ENCODE data around the gene GALNT18. TPM values are rescaled to one million over a fixed set of nuclear protein-coding genes. Genes with fewer than 3 reads are reported as not detected.

Gene GALNT18
- total RNA-seq, 4 donors from 2014 or later, result 4.7 to 20.4 (median 14.1) TPM

DNA sequence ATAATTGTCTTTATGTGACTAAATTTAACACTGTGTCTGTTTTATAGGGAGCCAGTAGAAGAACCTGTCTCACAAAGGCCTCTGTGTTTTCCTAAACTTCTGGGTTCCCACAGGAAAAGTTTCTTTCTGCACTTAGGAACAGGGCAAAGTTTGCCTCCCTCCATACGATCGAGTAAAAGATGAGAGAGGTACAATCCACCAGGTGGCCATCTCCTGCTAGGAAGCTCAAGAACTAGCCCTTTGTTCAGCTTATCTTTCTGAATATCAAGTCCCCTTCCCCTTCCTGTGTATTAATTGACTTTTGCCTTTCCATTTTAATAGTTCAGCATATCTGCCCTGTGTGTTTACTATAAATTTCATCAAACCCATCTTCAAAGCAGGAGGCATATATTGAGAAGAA is 286.8 kb downstream of the GALNT18 start:
- intact Hi-C loops (cut with DNase I), result no loop called here
- Histone ChIP-seq H3K4me3 (no peak overlapping the region), H3K27me3 (no peaks in the 10 kb centered on the region), H3K36me3 (peaks cover 0 to 20% (median 0%) of the 10 kb centered on the region in 3 donors), H3K4me1 (no peaks in the 10 kb centered on the region), H3K27ac (no peak overlapping the region), H3K9me3 (no peaks in the 10 kb centered on the region)
- WGBS, 2 donors, result 68 to 85% methylated on average over 2 of the region's 2 CpGs
- TF ChIP-seq POLR2A (IDR thresholded peaks at IDR 0.05), result no peak
- TF ChIP-seq, protein P1, sequence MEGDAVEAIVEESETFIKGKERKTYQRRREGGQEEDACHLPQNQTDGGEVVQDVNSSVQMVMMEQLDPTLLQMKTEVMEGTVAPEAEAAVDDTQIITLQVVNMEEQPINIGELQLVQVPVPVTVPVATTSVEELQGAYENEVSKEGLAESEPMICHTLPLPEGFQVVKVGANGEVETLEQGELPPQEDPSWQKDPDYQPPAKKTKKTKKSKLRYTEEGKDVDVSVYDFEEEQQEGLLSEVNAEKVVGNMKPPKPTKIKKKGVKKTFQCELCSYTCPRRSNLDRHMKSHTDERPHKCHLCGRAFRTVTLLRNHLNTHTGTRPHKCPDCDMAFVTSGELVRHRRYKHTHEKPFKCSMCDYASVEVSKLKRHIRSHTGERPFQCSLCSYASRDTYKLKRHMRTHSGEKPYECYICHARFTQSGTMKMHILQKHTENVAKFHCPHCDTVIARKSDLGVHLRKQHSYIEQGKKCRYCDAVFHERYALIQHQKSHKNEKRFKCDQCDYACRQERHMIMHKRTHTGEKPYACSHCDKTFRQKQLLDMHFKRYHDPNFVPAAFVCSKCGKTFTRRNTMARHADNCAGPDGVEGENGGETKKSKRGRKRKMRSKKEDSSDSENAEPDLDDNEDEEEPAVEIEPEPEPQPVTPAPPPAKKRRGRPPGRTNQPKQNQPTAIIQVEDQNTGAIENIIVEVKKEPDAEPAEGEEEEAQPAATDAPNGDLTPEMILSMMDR (IDR thresholded peaks at IDR 0.05), result no peak
- no peak for DNase-seq

DNA sequence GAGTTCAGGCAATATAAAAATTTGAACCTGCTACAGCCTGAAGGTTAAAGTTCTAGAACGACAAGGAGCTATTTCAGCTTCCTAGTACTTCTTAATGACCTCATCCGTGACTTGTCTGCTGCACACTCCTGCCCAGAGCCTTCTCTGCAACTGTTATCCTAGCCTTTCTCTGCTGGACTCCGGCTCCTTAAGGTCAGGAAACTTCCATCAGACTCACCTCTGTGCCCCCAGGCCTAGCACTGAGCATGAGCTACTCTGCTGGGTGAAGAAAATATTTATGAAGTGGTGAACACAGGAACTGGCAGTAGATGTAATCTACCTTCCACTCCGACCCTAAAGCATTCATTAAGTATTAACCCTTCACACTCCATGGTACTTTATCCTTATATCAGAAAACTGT is 287.2 kb downstream of the GALNT18 start:
- DNase-seq, result no peak
- Histone ChIP-seq H3K4me1 (no peaks in the 10 kb centered on the region), H3K27ac (no peak overlapping the region), H3K36me3 (peaks cover 0 to 20% (median 0%) of the 10 kb centered on the region in 3 donors), H3K4me3 (no peak overlapping the region), H3K27me3 (no peaks in the 10 kb centered on the region), H3K9me3 (no peaks in the 10 kb centered on the region)
- 66 to 81% methylated on average over 4 of the region's 4 CpGs for WGBS, 2 donors
- intact Hi-C loops (cut with DNase I), result no loop called here
- TF ChIP-seq, protein P1 (IDR thresholded peaks at IDR 0.05), result no peak
- TF ChIP-seq POLR2A (IDR thresholded peaks at IDR 0.05), result no peak

DNA sequence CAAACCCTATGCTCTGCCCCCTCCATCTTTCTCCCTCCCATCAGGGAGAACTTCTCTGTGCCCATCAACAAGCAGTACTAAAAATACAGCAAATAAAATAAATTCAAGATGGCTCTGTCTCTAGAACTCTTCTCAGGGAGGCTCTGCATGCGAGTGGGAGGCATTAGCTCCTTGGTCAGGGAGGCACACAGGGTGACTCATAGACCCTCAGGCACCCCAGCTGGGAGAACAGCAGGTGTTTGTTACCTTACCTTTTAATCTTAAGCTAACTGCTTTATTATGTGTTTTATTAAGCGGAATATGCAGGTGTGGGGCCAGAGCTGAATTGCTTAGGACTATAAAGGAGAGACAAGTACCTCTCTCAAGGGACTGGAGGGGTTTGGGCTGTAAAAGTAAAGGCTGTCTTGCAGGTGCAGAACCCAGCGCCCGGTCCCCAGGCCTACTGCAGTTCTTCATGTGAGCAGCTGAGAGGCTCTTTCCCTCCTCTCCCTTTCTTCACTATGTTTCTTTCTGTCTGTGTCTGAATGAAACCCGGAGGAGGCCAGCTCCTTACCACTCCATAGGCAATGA is 289.6 kb downstream of the GALNT18 start:
- intact Hi-C loops (cut with DNase I), result no loop called here
- Histone ChIP-seq H3K36me3 (peaks cover 0 to 28% (median 0%) of the 10 kb centered on the region in 3 donors), H3K9me3 (no peaks in the 10 kb centered on the region), H3K4me1 (no peaks in the 10 kb centered on the region), H3K27me3 (no peaks in the 10 kb centered on the region), H3K4me3 (no peak overlapping the region), H3K27ac (no peak overlapping the region)
- 73 to 82% methylated on average over 5 of the region's 5 CpGs for WGBS, 2 donors
- TF ChIP-seq, protein P1 (IDR thresholded peaks at IDR 0.05), result no peak
- TF ChIP-seq POLR2A (IDR thresholded peaks at IDR 0.05), result no peak
- no peak for DNase-seq

DNA sequence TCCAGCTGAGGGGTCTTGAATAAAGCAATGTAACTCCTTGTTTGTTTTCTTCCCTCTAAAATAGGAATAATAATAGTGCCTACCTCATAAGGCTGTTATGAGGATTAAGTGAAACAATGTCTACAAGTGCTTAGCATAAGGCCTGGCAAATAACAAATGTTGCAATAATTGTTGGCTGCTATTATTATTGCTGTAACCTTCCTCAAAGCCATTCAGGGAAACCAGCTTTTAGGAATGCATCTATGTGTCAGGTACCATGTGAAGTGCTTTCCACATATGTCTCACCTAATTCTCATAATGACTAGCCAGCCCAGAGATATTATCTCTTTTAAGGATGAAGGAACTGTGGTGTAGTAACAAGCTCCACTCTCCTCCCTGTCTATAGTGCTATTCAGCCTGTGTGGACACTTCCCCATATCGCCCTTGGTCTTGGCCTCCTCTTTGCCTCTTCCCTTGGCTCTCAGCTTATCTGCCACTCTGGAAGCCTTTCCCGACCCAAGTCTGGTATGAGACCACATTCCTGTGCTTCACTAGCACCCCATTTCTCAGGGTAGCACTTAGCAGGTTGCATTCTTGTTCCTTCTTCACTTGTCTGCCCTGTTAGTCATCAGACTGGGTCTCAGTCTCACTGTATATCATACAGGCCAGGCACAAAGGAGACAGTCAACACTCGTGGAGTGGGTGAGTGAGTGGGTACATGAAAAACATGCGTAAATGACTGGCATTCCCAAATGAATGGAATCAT is 292.6 kb downstream of the GALNT18 start:
- no peak for TF ChIP-seq POLR2A (IDR thresholded peaks at IDR 0.05)
- TF ChIP-seq, protein P1 (IDR thresholded peaks at IDR 0.05), result no peak
- no peak for DNase-seq
- H3K36me3 ChIP-seq, result peaks cover 0 to 54% (median 0%) of the 10 kb centered on the region in 3 donors
- WGBS, 2 donors, result 74 to 84% methylated on average over 4 of the region's 4 CpGs
- no peaks in the 10 kb centered on the region for H3K27me3 ChIP-seq
- intact Hi-C loops (cut with DNase I), result no loop called here
- H3K4me1 ChIP-seq, result no peaks in the 10 kb centered on the region
- H3K27ac ChIP-seq, result no peak overlapping the region
- H3K4me3 ChIP-seq, result no peak overlapping the region
- H3K9me3 ChIP-seq, result no peaks in the 10 kb centered on the region

DNA sequence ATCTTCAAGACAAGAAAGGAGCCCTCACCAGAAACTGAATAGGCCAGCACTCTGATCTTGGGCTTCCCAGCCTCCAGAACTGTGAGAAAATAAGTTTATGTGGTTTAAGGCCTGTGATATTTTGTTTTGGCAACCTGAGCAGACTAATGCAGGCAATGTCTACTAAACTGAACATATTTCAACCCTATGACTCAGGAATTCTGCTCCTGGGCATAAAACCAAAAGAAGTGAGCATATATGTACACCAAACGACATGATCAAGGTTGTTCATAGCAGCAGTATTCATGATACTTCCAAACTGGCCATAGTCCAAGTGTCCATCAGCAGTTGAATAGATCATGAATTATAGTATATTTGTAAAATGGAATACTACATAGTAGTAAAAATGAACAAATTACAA is 297.7 kb downstream of the GALNT18 start:
- no peak for DNase-seq
- intact Hi-C loops (cut with DNase I), result no loop called here
- H3K36me3 ChIP-seq, result peaks cover 0 to 33% (median 0%) of the 10 kb centered on the region in 3 donors
- 5 to 33% methylated on average over 1 of the region's 1 CpG for WGBS, 2 donors
- no peak overlapping the region for H3K27ac ChIP-seq
- TF ChIP-seq, protein P1 (IDR thresholded peaks at IDR 0.05), result no peak
- no peak for TF ChIP-seq POLR2A (IDR thresholded peaks at IDR 0.05)
- H3K4me3 ChIP-seq, result no peak overlapping the region
- peaks cover 0 to 11% (median 0%) of the 10 kb centered on the region in 3 donors for H3K9me3 ChIP-seq
- no peaks in the 10 kb centered on the region for H3K27me3 ChIP-seq
- H3K4me1 ChIP-seq, result no peaks in the 10 kb centered on the region
